Left lung (tissue), 10 donors: Measurements from ENCODE around the gene ARG2. TPM values are rescaled to one million over a fixed set of nuclear protein-coding genes. Genes with fewer than 3 reads are reported as not detected.

Experiments
- ATAC-seq: fragments of 200-7000 bp; cut with Tn5 transposase; one replicate; pipeline ENCODE4 v1.9.1; 2020; ENCODE audit warnings: moderate library complexity
- DNase-seq, 4 donors: peaks; one replicate each; pipeline ENCODE4 v3.0.0-alpha.2; 2013 to 2020
- H3K27ac ChIP-seq, 2 donors: fragments of 200-600 bp; sonication (generic) in 1 of 2; one replicate each; pipeline versions ENCODE4 v1.5.0 to v1.8.0; 2020 to 2021
- H3K27me3 ChIP-seq, 2 donors: fragments of 200-600 bp; sonication (generic) in 1 of 2; one replicate each; pipeline versions ENCODE4 v1.5.0 to v1.8.0; 2020 to 2021
- H3K36me3 ChIP-seq, 2 donors: fragments of 200-600 bp; sonication (generic) in 1 of 2; one replicate each; pipeline versions ENCODE4 v1.5.0 to v1.8.0; 2020 to 2021
- H3K4me1 ChIP-seq, 2 donors: fragments of 200-600 bp; one replicate each; pipeline ENCODE4 v1.8.0; 2021
- H3K4me3 ChIP-seq, 2 donors: fragments of 200-600 bp; sonication (generic) in 1 of 2; one replicate each; pipeline versions ENCODE4 v1.5.0 to v1.8.0; 2020 to 2021; ENCODE audit warnings: mild to moderate bottlenecking in 1 of 2
- H3K9me3 ChIP-seq, 2 donors: fragments of 200-600 bp; sonication (generic) in 1 of 2; one replicate each; pipeline versions ENCODE4 v1.5.0 to v1.8.0; 2020 to 2021
- CTCF ChIP-seq, 2 donors: fragments of 200-600 bp; sonication (generic) in 1 of 2; IDR thresholded peaks; one replicate each; pipeline versions ENCODE4 v1.5.0 to v1.8.0; 2021; ENCODE audit warnings: antibody characterized with exemption in 2 of 2
- intact Hi-C, 2 donors: fragments of 100-400 bp; cut with DNase I; formaldehyde crosslinking; loops; one replicate each; pipeline versions ENCODE4 v1.11.2 to v1.14.2; 2022
- polyA plus RNA-seq, 6 donors: library from polyadenylated mRNA; unstranded; fragments of 120-200 nt; gene quantifications; one replicate each; pipeline ENCODE4 v1.2.1, GENCODE V29; 2013; ENCODE audit not compliant: insufficient read length in 6 of 6
- total RNA-seq, 2 donors: library from RNA; stranded (reverse); fragmentation: NEBNext Ultra II Directional; extraction: Animal tissue kit (Norgen Biotek cat#: 25700); gene quantifications; one replicate each; pipeline ENCODE4 v1.2.1, GENCODE V29; 2021
- donor health status: DM: no; HTN: yes; CAD: no.
- donor health status: DM: no; HTN: no; CAD: no.

The ARG2 gene
- total and polyA plus RNA-seq, 8 donors, result 1.9 to 14.8 (median 2.9) TPM

GRCh38 chr14:67602076-67602475 is 17.6 kb upstream of the ARG2 start:
- peaks cover 0 to 20% of the 10 kb centered on the region in 2 donors for H3K4me1 ChIP-seq
- no peaks in the 10 kb centered on the region for H3K36me3 ChIP-seq
- no peaks in the 10 kb centered on the region for H3K9me3 ChIP-seq
- H3K27ac ChIP-seq, result no peak overlapping the region
- ATAC-seq (no peak), DNase-seq (no peak)
- H3K27me3 ChIP-seq, result no peaks in the 10 kb centered on the region
- intact Hi-C loops, result no loop called here
- no peak for TF ChIP-seq CTCF (IDR thresholded peaks at IDR 0.05)
- H3K4me3 ChIP-seq, result no peak overlapping the region

- ATAC-seq, result no peak
- DNase-seq, result no peak
Observed at GRCh38 chr14:67602995-67603545, 16.6 kb upstream of the ARG2 start.

GRCh38 chr14:67607646-67608045 is 12.1 kb upstream of the ARG2 start:
- Histone ChIP-seq H3K27me3 (no peaks in the 10 kb centered on the region), H3K27ac (no peak overlapping the region), H3K4me3 (no peak overlapping the region), H3K9me3 (no peaks in the 10 kb centered on the region), H3K36me3 (no peaks in the 10 kb centered on the region), H3K4me1 (no peaks in the 10 kb centered on the region)
- ATAC-seq (no peak), DNase-seq (no peak)
- intact Hi-C loops, result no loop called here
- TF ChIP-seq CTCF (IDR thresholded peaks at IDR 0.05), result no peak

More at GRCh38 chr14:67602995-67603545, 16.6 kb upstream of the ARG2 start:
- no peak overlapping the region for H3K27ac ChIP-seq
- TF ChIP-seq CTCF (IDR thresholded peaks at IDR 0.05), result no peak
- intact Hi-C loops, result no loop called here
- H3K9me3 ChIP-seq, result no peaks in the 10 kb centered on the region
- no peaks in the 10 kb centered on the region for H3K27me3 ChIP-seq
- peaks cover 0 to 19% of the 10 kb centered on the region in 2 donors for H3K4me1 ChIP-seq
- H3K36me3 ChIP-seq, result no peaks in the 10 kb centered on the region
- H3K4me3 ChIP-seq, result no peak overlapping the region

- intact Hi-C loops, result no loop called here
- H3K4me1 ChIP-seq, result no peaks in the 10 kb centered on the region
- H3K4me3 ChIP-seq, result no peak overlapping the region
- DNase-seq (no peak), ATAC-seq (no peak)
- no peak overlapping the region for H3K27ac ChIP-seq
- no peak for TF ChIP-seq CTCF (IDR thresholded peaks at IDR 0.05)
- no peaks in the 10 kb centered on the region for H3K27me3 ChIP-seq
- no peaks in the 10 kb centered on the region for H3K9me3 ChIP-seq
- no peaks in the 10 kb centered on the region for H3K36me3 ChIP-seq
Observed at GRCh38 chr14:67609642-67610310, 9.9 kb upstream of the ARG2 start.

GRCh38 chr14:67610491-67610890 is 9.2 kb upstream of the ARG2 start:
- H3K27me3 ChIP-seq, result no peaks in the 10 kb centered on the region
- intact Hi-C loops, result no loop called here
- H3K27ac ChIP-seq, result no peak overlapping the region
- no peaks in the 10 kb centered on the region for H3K9me3 ChIP-seq
- no peaks in the 10 kb centered on the region for H3K4me1 ChIP-seq
- DNase-seq, result no peak
- no peak overlapping the region for H3K4me3 ChIP-seq
- TF ChIP-seq CTCF (IDR thresholded peaks at IDR 0.05), result no peak
- ATAC-seq, result no peak
- no peaks in the 10 kb centered on the region for H3K36me3 ChIP-seq
